Activated CD8-positive, alpha-beta T cell treated with anti-CD3 and anti-CD28 coated beads for 36 hours (primary cell): Measurements from ENCODE around the gene ANGPT4. TPM values are rescaled to one million over a fixed set of nuclear protein-coding genes. Genes with fewer than 3 reads are reported as not detected.

Experiments used
- ATAC-seq: fragments of 200-7000 bp; cut with Tn5 transposase; one replicate; pipeline ENCODE4 v1.10.0; 2021; ENCODE audit warnings: mild to moderate bottlenecking, moderate library complexity
- CTCF ChIA-PET: fragments of 350-600 bp; sonication (Branson Sonifier 250); formaldehyde crosslinking; loops from one replicate; lab custom pipeline; 2021; ENCODE audit warnings: antibody characterized with exemption; lab: Charles Lee
- POLR2A ChIA-PET: fragments of 350-600 bp; sonication (Branson Sonifier 250); formaldehyde crosslinking; loops from one replicate; lab custom pipeline; 2021; ENCODE audit warnings: antibody characterized with exemption; lab: Charles Lee
- DNase-seq: peaks from one replicate; pipeline ENCODE4 v3.0.0-alpha.2; 2020
- H3K27ac Mint-ChIP-seq: one replicate; pipeline ENCODE4 v1.8.0; 2021; ENCODE audit warnings: mild to moderate bottlenecking, mixed read lengths
- H3K27me3 Mint-ChIP-seq: one replicate; pipeline ENCODE4 v1.8.0; 2021; ENCODE audit warnings: mixed read lengths
- H3K36me3 Mint-ChIP-seq: one replicate; pipeline ENCODE4 v1.8.0; 2021; ENCODE audit warnings: low read depth, mixed read lengths
- H3K4me1 Mint-ChIP-seq: one replicate; pipeline ENCODE4 v1.8.0; 2021; ENCODE audit warnings: low read depth, mixed read lengths
- H3K4me3 Mint-ChIP-seq: one replicate; pipeline ENCODE4 v1.8.0; 2021; ENCODE audit warnings: mild to moderate bottlenecking, moderate library complexity, mixed read lengths
- H3K9me3 Mint-ChIP-seq: one replicate; pipeline ENCODE4 v1.8.0; 2021; ENCODE audit warnings: mixed read lengths
- CTCF ChIP-seq: fragments of 200-600 bp; IDR thresholded peaks from one replicate; pipeline ENCODE4 v1.8.0; 2022; ENCODE audit warnings: antibody characterized with exemption, mild to moderate bottlenecking
- intact Hi-C: fragments of 100-400 bp; cut with micrococcal nuclease; formaldehyde crosslinking; loops from one replicate; pipeline ENCODE4 v1.10.0; 2022
- total RNA-seq, 2 experiments: library from RNA; stranded (reverse); gene quantifications; one replicate each; pipeline ENCODE4 v1.2.3, GENCODE V29; 2021

Gene ANGPT4
- total RNA-seq, 2 experiments from 2014 or later = not detected

GRCh38 chr20:840858-841567, 75.1 kb downstream of the ANGPT4 start:
- ChIA-PET POLR2A (interaction anchor here (0.6 to 1.7 kb wide), 2 partner anchors 10 to 180 kb away, joined by 3 to 5 read pairs; no protein-coding TSS in a partner anchor), CTCF (interaction anchor here (1.3 to 1.8 kb wide), 2 partner anchors 22 to 115 kb away, joined by 3 to 5 read pairs; no protein-coding TSS in a partner anchor)
- intact Hi-C loops = no loop called here
- TF ChIP-seq CTCF = no peak
- Mint-ChIP-seq H3K27ac (no peak overlapping the region), H3K4me1 (peaks cover 39% of the 10 kb centered on the region), H3K4me3 (peak overlapping the region; percentile 70), H3K36me3 (peaks cover 22% of the 10 kb centered on the region), H3K27me3 (no peaks in the 10 kb centered on the region), H3K9me3 (peaks cover 3% of the 10 kb centered on the region)
- DNase-seq (peak; percentile 59), ATAC-seq (no peak)

GRCh38 chr20:840503-840857, 75.7 kb downstream of the ANGPT4 start:
- intact Hi-C loops = no loop called here
- ChIA-PET CTCF (interaction anchor here (1.8 kb wide), 1 partner anchor 116 kb away, joined by 5 read pairs; no protein-coding TSS in a partner anchor), POLR2A (interaction anchor here (0.6 to 1.5 kb wide), 2 partner anchors 9 to 181 kb away, joined by 3 to 4 read pairs; no protein-coding TSS in a partner anchor)
- TF ChIP-seq CTCF = no peak
- Mint-ChIP-seq H3K27ac (no peak overlapping the region), H3K4me3 (peak overlapping the region; percentile 57), H3K9me3 (peaks cover 3% of the 10 kb centered on the region), H3K36me3 (peaks cover 17% of the 10 kb centered on the region), H3K4me1 (peaks cover 42% of the 10 kb centered on the region), H3K27me3 (no peaks in the 10 kb centered on the region)
- ATAC-seq (no peak), DNase-seq (no peak)

- H3K4me1 Mint-ChIP-seq = peaks cover 49% of the 10 kb centered on the region
- intact Hi-C loops = no loop called here
- CTCF ChIA-PET = interaction anchor here (1.8 kb wide), 1 partner anchor 117 kb away, joined by 5 read pairs; no protein-coding TSS in a partner anchor
- POLR2A ChIA-PET = interaction anchor here (1.5 kb wide), 1 partner anchor 10 kb away, joined by 4 read pairs; no protein-coding TSS in a partner anchor
- ATAC-seq (no peak), DNase-seq (no peak)
- TF ChIP-seq CTCF = no peak
- no peak overlapping the region for H3K27ac Mint-ChIP-seq
- no peak overlapping the region for H3K4me3 Mint-ChIP-seq
- H3K36me3 Mint-ChIP-seq = peaks cover 11% of the 10 kb centered on the region
- H3K27me3 Mint-ChIP-seq = no peaks in the 10 kb centered on the region
- peaks cover 3% of the 10 kb centered on the region for H3K9me3 Mint-ChIP-seq
These were observed 76.5 kb downstream of the ANGPT4 start for GRCh38 chr20:839626-840025.

- TF ChIP-seq CTCF = no peak
- no peak overlapping the region for H3K4me3 Mint-ChIP-seq
- peaks cover 47% of the 10 kb centered on the region for H3K4me1 Mint-ChIP-seq
- no peak for DNase-seq
- H3K9me3 Mint-ChIP-seq = peaks cover 3% of the 10 kb centered on the region
- ChIA-PET POLR2A (interaction anchor here (1.5 kb wide), 1 partner anchor 10 kb away, joined by 4 read pairs; no protein-coding TSS in a partner anchor), CTCF (interaction anchor here (1.8 kb wide), 1 partner anchor 117 kb away, joined by 5 read pairs; no protein-coding TSS in a partner anchor)
- H3K27ac Mint-ChIP-seq = no peak overlapping the region
- H3K36me3 Mint-ChIP-seq = peaks cover 11% of the 10 kb centered on the region
- intact Hi-C loops = no loop called here
- no peak for ATAC-seq
- H3K27me3 Mint-ChIP-seq = no peaks in the 10 kb centered on the region
These were observed 77.1 kb downstream of the ANGPT4 start for GRCh38 chr20:839015-839414.

GRCh38 chr20:836190-836589, 79.9 kb downstream of the ANGPT4 start:
- POLR2A ChIA-PET = no interaction called here
- Mint-ChIP-seq H3K27me3 (no peaks in the 10 kb centered on the region), H3K4me3 (peak overlapping the region; percentile 73), H3K4me1 (peaks cover 40% of the 10 kb centered on the region), H3K27ac (peak overlapping the region; percentile 81), H3K36me3 (peaks cover 11% of the 10 kb centered on the region), H3K9me3 (peaks cover 3% of the 10 kb centered on the region)
- ATAC-seq = no peak
- CTCF ChIA-PET = interaction anchor here (0.8 to 4.0 kb wide), 2 partner anchors 8 to 120 kb away, joined by 3 to 32 read pairs; no protein-coding TSS in a partner anchor
- DNase-seq = peak; percentile 30
- intact Hi-C loops = no loop called here
- TF ChIP-seq CTCF = no peak
